NCI-H1436 treated with DMSO at 0.1 percent for 48 hours (cell line): Measurements from ENCODE around the gene ARHGAP24.
"Not testable (repeated sequence)": the region's sequence is repeated elsewhere in the genome, so short reads cannot be mapped to it uniquely, and the experiment has no call there.

Experiments used
- DNase-seq: peaks from one replicate; lab custom pipeline; 2025; lab: John Stamatoyannopoulos, UW

ARHGAP24 gene

GRCh38 chr4:85820101-85820500 is 345.2 kb downstream of the ARHGAP24 start:
- not testable (repeated sequence) for DNase-seq

DNA sequence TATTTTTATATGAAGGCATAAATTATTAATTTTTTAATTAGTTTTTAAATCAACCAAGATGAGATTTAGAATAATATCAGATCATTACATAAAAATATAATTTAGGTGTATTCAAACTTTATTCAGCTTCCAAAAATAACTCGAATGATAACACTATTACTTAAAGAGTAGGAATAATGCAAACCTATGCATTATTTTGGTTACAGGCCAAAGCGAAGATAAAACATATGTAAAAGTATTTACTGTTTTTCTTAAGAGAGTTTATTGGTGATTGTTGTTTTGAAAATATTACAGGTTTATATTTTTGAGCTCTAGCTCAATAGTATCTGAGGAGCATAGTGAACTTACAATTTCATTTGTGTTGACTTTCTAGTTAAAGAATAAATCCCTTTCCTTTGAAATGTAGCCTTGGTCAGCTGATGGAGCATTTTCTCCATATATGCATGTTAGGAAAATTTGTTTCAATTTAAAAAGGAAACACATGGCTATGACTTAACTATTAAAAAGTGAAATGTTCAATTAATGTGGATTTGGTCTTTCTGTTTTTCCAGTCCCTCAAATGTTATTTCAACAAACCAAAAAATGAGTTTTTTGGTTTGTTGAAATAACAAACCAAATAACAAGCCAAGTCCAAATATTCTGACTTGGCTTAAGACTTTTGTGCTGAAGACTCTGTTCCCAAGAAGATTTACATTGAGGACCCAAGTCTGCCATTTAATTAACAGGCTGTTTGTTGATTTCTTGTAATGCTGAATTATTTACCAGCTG is 346.9 kb downstream of the ARHGAP24 start:
- DNase-seq: no peak

DNA sequence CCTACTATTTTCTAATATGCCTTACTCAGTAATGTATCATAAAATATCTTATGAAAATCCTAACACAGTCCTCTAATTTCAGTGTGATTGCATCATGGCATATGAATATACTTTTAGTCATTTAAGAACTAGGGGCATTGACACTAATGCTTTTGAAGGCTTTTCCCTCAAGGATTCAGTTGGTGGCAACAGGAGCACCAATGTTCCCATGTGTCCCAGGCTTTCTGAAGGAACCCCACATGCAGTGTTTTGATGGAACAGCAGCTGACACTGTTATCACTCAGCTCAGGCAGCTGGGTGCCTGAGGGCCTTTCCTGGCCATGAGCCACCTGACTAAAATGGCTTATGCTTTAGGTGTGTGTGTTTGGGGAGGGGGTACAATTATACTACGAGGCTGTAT is 348.3 kb downstream of the ARHGAP24 start:
- DNase-seq: no peak

GRCh38 chr4:85824166-85824945 is 349.4 kb downstream of the ARHGAP24 start:
- DNase-seq: no peak

DNA sequence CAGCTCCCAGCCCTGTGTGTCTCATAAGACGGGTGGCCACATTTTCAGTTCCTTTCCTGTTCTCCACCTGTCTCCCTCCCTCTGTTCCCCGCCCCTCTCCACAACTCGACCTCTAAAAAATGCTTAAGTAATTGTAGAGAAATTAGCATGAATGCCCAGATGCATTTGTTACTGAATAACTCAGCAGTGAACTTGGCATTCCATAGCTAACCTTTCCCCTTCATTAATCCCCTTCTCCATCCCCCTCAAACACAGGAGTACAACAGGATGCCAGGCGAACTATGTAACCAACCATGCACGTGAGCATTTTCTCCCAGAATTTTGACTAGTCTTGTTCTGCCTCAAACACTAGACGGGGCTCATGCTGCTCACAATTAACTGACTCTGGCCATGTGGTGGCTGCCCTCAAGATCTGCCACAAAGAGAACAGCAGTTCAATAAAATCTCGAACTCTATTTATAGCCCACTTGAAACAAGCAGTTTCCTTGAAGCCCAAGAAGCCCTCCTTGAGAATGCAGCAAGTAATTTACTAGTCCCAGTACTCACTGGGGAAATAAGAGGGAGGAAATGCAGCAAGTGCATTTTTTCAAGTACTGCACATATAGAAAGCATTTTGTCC is 351.2 kb downstream of the ARHGAP24 start:
- DNase-seq: no peak

DNA sequence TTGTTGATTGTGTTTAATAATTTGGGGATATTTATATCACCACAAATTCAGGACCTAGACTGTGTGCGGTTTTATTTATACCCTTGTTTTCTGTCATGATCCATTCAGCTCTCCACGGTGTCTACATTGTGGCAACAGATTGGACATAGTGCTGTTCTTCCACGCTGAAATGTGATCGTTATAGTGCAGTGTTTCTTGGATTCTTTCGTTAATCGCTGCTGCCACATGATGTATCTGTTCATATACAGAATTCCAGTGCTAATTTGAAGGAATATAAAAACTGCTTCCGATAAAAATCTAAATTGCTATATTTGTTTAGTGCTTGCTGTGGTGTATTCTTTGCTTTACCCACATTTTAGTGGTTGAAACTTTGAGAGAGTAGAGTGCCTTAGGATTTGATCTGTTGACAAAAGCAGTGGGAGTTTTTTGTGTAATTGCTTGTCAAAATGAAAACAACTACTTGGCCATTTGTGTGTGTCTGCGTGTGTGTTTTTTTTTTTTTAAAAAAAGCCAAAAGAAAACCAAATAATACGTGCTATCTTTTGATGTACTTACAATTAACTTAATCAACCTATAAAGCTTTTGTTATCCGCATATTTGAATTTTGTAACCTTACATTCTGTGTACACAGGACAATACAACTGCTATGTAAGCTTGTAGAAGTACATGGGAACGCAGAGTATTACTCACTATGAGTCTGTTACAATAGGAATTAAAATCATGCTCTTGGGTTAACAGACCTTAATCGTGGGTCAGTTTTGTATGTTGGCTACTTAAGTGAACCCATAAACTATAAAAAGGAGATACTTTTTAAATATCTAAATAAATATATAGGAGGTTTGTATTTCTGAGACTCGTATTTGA is 353.3 kb downstream of the ARHGAP24 start:
- DNase-seq: no peak

DNA sequence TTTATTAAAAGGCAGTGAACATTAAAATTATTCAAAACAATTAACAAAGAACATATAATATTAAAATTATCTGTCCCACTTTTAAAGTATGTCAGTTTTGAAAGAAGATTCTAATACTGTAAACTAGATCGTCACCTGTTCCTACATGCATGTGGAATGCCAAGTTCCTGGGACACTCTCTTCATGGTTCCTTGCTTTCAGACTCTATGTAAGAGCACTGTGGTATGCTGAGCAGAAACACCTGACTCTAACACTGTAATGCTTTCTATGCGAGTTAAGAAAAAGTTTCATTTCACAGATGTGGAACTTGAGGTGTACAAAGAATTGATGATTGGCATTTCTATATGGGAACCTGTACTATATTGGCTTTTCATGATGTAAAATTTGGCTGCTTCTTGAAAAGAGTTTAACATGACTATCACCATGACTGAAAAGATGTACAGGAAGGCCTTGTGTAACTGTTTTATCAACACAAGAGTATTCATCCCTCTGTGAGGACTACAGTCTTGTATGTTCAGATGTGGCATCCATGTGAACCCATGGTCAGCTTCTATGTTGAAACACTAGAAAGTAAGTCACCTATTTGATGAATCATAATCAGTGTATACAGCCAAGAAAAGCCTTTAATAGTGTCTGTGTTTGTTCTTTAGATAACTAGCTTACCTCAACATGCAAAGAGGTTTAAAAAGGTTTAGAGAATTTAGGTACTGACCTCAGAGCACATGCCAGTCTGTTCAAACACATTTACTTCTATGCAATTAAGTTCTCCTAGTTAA is 354.5 kb downstream of the ARHGAP24 start:
- no peak for DNase-seq

GRCh38 chr4:85831647-85832046 is 356.7 kb downstream of the ARHGAP24 start:
- no peak for DNase-seq

- DNase-seq: no peak
These were observed 358.4 kb downstream of the ARHGAP24 start for GRCh38 chr4:85833302-85833701.

GRCh38 chr4:85834934-85835333 is 360.0 kb downstream of the ARHGAP24 start:
- DNase-seq: no peak

GRCh38 chr4:85836588-85837438 is 361.9 kb downstream of the ARHGAP24 start:
- no peak for DNase-seq

- DNase-seq: no peak
These were observed 362.4 kb downstream of the ARHGAP24 start for GRCh38 chr4:85837439-85837733.

DNA sequence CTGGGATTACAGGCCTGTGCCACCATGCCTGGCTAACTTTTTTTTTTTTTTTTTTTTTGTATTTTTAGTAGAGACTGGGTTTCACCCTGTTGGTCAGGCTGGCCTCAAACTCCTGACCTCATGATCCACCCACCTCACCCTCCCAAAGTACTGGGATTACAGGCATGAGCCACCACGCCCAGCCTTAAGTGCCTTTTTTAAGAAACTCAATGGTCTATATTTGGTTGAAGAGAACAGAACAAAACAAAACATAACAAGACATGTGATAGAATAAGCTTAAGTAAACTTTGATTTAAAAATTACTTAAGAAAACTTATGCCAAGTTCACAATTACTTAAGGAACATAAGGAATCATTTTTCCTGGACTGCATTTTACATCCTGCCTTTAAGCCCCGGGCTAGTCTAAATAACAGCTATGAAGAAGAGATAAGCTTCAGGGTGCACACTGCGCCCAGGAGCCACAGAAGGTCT is 365.1 kb downstream of the ARHGAP24 start:
- DNase-seq: not testable (repeated sequence)

DNA sequence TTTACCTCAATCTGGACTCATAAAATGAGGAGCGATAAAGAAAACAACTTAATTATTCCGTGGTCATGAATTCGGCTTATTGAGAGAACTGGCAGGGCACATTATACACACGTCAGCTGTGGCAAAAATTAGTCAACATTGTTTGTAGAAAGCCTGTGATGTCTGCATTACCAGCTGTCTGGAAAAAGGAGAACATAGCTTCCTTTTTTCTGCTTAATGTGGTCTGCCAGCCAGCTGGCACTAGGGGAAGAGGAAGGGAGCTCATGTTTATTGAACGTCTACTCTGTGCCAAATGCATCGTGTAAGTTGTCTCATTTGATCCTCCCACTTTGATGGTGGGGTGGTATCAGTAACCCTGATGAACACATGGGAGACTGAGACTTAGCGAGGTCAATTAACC is 367.6 kb downstream of the ARHGAP24 start:
- DNase-seq: no peak

DNA sequence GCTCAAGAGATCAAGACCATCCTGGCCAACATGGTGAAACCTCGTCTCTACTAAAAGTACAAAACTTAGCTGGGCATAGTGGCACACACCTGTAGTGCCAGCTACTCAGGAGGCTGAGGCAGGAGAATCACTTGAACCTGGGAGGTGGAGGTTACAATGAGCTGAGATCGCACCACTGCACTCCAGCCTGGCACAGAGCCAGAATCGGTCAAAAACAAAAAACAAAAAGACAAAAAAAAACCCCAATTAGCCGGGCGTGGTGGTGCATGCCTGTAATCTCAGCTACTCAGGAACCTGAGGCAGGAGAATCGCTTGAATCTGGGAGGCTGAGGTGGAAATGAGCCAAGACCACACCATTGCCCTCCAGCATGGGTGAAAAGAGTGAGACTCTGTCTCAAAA is 378.8 kb downstream of the ARHGAP24 start:
- not testable (repeated sequence) for DNase-seq

- no peak for DNase-seq
These were observed 379.6 kb downstream of the ARHGAP24 start for GRCh38 chr4:85854546-85854945.

GRCh38 chr4:85860066-85860740 is 385.3 kb downstream of the ARHGAP24 start:
- no peak for DNase-seq

GRCh38 chr4:85861064-85861765 is 386.3 kb downstream of the ARHGAP24 start:
- DNase-seq: peak; percentile 24

DNA sequence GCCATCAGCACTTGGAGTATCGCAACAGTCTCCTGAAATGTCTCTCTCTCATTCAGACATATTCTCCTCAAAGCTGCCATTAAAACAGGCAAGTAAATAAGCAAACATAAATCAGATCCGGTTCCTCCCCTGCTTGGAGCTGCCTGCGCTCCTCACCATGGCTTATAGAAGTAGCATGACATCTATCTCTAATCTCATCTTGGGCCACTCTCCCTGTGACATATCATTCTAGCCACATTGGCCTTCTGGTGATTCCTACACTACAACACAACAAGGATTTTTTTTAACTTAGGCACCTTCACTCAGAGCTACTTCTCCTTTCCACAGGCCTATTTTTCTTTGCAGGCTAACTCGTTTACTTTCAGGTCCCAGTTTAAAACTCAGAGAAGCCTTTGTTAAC is 387.9 kb downstream of the ARHGAP24 start:
- no peak for DNase-seq
